ENCODE measurements around the gene PTPRCAP. TPM values are rescaled to one million over a fixed set of nuclear protein-coding genes. Genes with fewer than 3 reads are reported as not detected.
A peak's percentile ranks its signal among the peaks of the same experiment; 100 is the strongest.

Gene PTPRCAP
- total and polyA plus RNA-seq, 2 donors (not counting 1 experiment from before 2014, with no cell fraction given): 266 to 565 TPM

DNA sequence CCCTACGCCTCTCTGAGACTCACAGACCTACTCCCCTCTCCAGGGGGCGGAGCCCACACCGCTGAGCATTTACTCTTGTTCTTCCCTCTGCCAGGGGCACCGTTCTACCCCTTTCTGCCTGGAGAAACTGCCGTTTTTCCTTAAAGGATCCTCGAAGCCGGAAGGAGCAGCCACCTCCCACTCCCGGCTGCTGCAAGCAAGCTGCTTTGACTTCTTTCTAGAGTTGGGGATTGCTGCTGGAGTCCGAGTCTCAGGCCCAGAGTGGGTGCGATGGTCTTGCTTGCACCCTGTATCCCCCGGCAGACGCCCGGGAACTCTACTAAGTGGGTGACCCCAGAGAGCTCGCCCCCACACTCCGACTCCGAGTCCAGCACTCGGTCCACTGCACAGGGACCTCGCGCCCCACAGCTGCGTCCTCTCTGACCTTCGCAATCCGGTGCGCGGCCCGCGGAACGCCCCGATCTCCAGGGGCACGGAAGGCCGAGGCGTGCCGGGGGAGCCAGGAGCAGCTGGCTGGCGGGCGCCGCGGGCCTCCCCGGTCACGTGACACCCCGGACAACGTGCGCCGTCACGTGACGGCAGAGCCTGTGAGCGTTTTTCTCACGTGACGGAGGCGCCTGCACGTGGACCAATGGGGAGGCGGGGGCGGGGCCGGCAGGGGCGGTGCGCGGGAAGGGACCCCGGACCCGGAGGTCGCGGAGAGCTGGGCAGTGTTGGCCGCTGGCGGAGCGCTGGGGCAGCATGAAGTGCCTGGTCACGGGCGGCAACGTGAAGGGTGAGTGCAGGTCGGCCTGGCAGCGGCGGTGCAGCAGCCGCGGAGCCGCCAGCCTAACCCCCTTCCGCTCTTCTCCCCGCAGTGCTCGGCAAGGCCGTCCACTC lies 45.9 kb downstream of the PTPRCAP start, which contains the start of gene RAD9A:
Gene RAD9A, plus strand, starts transcription at position 683 of the 879 bp plus-strand sequence. Its CDS starts 59 bp downstream, at position 742.
- Mint-ChIP-seq H3K4me3 (peak within 1 kb of the TSS; percentile 91), H3K9me3 (ENCODE audit: insufficient read depth) (no peaks in the 10 kb centered on the region), H3K27me3 (no peaks in the 10 kb centered on the region), H3K27ac (peak within 1 kb of the TSS; percentile 69), H3K4me1 (peaks cover 36% of the 10 kb centered on the region)
- Histone ChIP-seq H4K20me1 (ENCODE audit: control insufficient read depth, insufficient read depth, low read length, poor library complexity, severe bottlenecking) (peaks cover 36% of the 10 kb centered on the region), H3K4me3 (ENCODE audit: control extremely low read depth in 1 of 5, extremely low read depth in 1 of 5, insufficient read depth in 1 of 5, low read depth in 2 of 5, low read length in 4 of 5) (peak within 1 kb of the TSS; percentile 63 to 95 (median 81)), H3K27ac (ENCODE audit: low read length in 2 of 2) (peak within 1 kb of the TSS; percentile 33 to 78), H3K9me3 (ENCODE audit: control extremely low read depth in 1 of 3, control insufficient read depth in 2 of 3, insufficient read depth in 1 of 3, low read length in 2 of 3) (no peaks in the 10 kb centered on the region), H2AFZ (ENCODE audit: insufficient read depth, low read depth, low read length, poor library complexity, severe bottlenecking) (peak within 1 kb of the TSS; percentile 87), H3K9ac (ENCODE audit: low read length) (peak within 1 kb of the TSS; percentile 83), H3K79me2 (ENCODE audit: control insufficient read depth, insufficient read depth, low read length) (peaks cover 38% of the 10 kb centered on the region), H3K4me1 (ENCODE audit: control insufficient read depth in 2 of 2, insufficient read depth in 2 of 2, low read length in 2 of 2) (peaks cover 10 to 29% of the 10 kb centered on the region in 2 donors), H3K27me3 (replicated peaks in 1 of 4; ENCODE audit: control extremely low read depth in 1 of 4, control insufficient read depth in 3 of 4, insufficient read depth in 4 of 4, low read length in 3 of 4) (no peaks in the 10 kb centered on the region), H3K36me3 (replicated peaks in 1 of 2; ENCODE audit: control extremely low read depth in 1 of 2, control insufficient read depth in 1 of 2, extremely low read depth in 1 of 2, insufficient read depth in 2 of 2, low read length in 1 of 2) (peaks cover 0 to 8% of the 10 kb centered on the region in 2 experiments), H3K4me2 (replicated peaks; ENCODE audit: low read depth, low read length, poor library complexity, severe bottlenecking) (peak within 1 kb of the TSS; percentile 99)
- WGBS (ENCODE audit: insufficient coverage): under 1% methylated on average over 68 of the region's 75 CpGs
- intact Hi-C loops (cut with micrococcal nuclease): loop anchor here (1.0 kb wide), 3 partner anchors 10 to 78 kb away; partner anchors contain the start of genes PPP1CA, RPS6KB2 and TMEM134
- TF ChIP-seq, protein P1, sequence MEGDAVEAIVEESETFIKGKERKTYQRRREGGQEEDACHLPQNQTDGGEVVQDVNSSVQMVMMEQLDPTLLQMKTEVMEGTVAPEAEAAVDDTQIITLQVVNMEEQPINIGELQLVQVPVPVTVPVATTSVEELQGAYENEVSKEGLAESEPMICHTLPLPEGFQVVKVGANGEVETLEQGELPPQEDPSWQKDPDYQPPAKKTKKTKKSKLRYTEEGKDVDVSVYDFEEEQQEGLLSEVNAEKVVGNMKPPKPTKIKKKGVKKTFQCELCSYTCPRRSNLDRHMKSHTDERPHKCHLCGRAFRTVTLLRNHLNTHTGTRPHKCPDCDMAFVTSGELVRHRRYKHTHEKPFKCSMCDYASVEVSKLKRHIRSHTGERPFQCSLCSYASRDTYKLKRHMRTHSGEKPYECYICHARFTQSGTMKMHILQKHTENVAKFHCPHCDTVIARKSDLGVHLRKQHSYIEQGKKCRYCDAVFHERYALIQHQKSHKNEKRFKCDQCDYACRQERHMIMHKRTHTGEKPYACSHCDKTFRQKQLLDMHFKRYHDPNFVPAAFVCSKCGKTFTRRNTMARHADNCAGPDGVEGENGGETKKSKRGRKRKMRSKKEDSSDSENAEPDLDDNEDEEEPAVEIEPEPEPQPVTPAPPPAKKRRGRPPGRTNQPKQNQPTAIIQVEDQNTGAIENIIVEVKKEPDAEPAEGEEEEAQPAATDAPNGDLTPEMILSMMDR (IDR thresholded peaks at IDR 0.05): no peak
- TF ChIP-seq EZH2 (IDR thresholded peaks at IDR 0.05; ENCODE audit: borderline replicate concordance, insufficient read depth, low read depth, low read length, poor library complexity, severe bottlenecking): no peak
- ATAC-seq (ENCODE audit: low read depth) (peak; percentile 83), DNase-seq (peak; percentile 96)
- POLR2A ChIA-PET: interaction anchor here (0.5 to 2.3 kb wide), 29 partner anchors 9 to 741 kb away, joined by 3 to 40 read pairs (median 4); partner anchors contain the start of genes AIP, CLCF1, CORO1B and GPR152
- CTCF ChIA-PET: interaction anchor here (0.6 to 42.2 kb wide), 12 partner anchors 10 to 116 kb away, joined by 3 to 2379 read pairs (median 6); partner anchors contain the start of genes AIP, CDK2AP2, CLCF1 and PITPNM1
